MCF 10A (cell line): ENCODE results near the gene CHRNA4. TPM values are rescaled to one million over a fixed set of nuclear protein-coding genes. Genes with fewer than 3 reads are reported as not detected.

ENCODE experiments used
- BruUV-seq: library from RNA; stranded (reverse); fragments of 400-500 nt; replicated peaks from 2 replicates; lab custom pipeline; 2021; lab: Mats Ljungman, UMichigan
- CTCF ChIA-PET: fragments of 300-600 bp; sonication (Branson Sonifier 250); formaldehyde crosslinking; extraction: SDS; loops from one replicate; lab custom pipeline; 2021; ENCODE audit warnings: antibody characterized with exemption, inconsistent platforms; lab: Yijun Ruan, JAX
- POLR2A ChIA-PET: fragments of 300-600, 350-650 bp; sonication (Branson Sonifier 250); formaldehyde crosslinking; extraction: SDS; loops from one replicate; lab custom pipeline; 2020; ENCODE audit warnings: antibody characterized with exemption, inconsistent platforms; lab: Yijun Ruan, JAX
- DNase-seq: peaks from one replicate; pipeline ENCODE4 v3.0.0-alpha.2; 2018; ENCODE audit not compliant: unreplicated experiment
- H3K27ac Mint-ChIP-seq: one replicate; pipeline ENCODE4 v1.8.0; 2022; ENCODE audit warnings: mild to moderate bottlenecking, low read depth, mixed read lengths; ENCODE audit not compliant: unreplicated experiment
- H3K27me3 Mint-ChIP-seq: one replicate; pipeline ENCODE4 v1.8.0; 2022; ENCODE audit warnings: mixed read lengths; ENCODE audit not compliant: insufficient read depth, unreplicated experiment
- H3K36me3 Mint-ChIP-seq: one replicate; pipeline ENCODE4 v1.8.0; 2022; ENCODE audit warnings: mild to moderate bottlenecking, moderate library complexity, mixed read lengths; ENCODE audit not compliant: insufficient read depth, unreplicated experiment
- H3K4me1 Mint-ChIP-seq: one replicate; pipeline ENCODE4 v1.8.0; 2022; ENCODE audit warnings: mixed read lengths; ENCODE audit not compliant: insufficient read depth, unreplicated experiment
- H3K4me3 Mint-ChIP-seq: one replicate; pipeline ENCODE4 v1.8.0; 2022; ENCODE audit warnings: mild to moderate bottlenecking, moderate library complexity, mixed read lengths; ENCODE audit not compliant: unreplicated experiment
- H3K9me3 Mint-ChIP-seq: one replicate; pipeline ENCODE4 v1.8.0; 2022; ENCODE audit warnings: mixed read lengths; ENCODE audit not compliant: unreplicated experiment
- CTCF ChIP-seq: fragments of 200-600 bp; IDR thresholded peaks from one replicate; pipeline ENCODE4 v1.8.0; 2022; ENCODE audit warnings: antibody characterized with exemption, mild to moderate bottlenecking; ENCODE audit not compliant: unreplicated experiment
- intact Hi-C: fragments of 100-400 bp; cut with micrococcal nuclease; formaldehyde crosslinking; loops from 2 replicates; pipeline ENCODE4 v1.14.1; 2022
- total RNA-seq: library from RNA; stranded (reverse); gene quantifications from 2 replicates; pipeline ENCODE4 v1.2.3, GENCODE V29; 2022

CHRNA4 gene
- total RNA-seq, 1 experiment from 2014 or later: not detected

DNA sequence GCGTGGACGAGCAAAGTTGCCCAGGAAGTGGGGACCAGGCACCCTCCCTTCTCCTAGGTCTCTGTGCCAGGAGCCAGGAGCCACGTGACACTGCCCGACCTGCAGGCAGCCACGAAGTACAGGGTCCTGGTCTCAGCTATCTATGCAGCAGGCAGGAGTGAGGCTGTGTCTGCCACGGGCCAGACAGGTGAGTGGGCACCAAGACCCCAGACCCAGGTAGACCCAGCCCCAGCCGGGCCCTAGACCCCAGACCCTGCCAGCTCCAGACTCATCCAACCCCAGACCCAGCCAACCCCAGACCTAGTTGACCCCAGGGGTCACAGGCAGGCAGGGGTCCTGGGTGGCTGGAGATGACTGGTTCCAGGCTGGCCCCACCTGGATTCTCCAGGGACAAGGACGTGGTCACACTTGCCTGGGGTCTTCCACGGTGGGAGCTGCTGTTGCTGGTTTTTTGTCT, 47.1 kb downstream of the CHRNA4 start:
- CTCF ChIA-PET: interaction anchor here (0.6 to 1.6 kb wide), 3 partner anchors 65 to 90 kb away, joined by 3 to 5 read pairs (median 3); no protein-coding TSS in a partner anchor
- H3K4me3 Mint-ChIP-seq: no peak overlapping the region
- intact Hi-C loops: no loop called here
- H3K27ac Mint-ChIP-seq: no peak overlapping the region
- H3K27me3 Mint-ChIP-seq: no peaks in the 10 kb centered on the region
- no peaks in the 10 kb centered on the region for H3K36me3 Mint-ChIP-seq
- POLR2A ChIA-PET: interaction anchor here (0.6 kb wide), 1 partner anchor 742 kb away, joined by 3 read pairs; no protein-coding TSS in a partner anchor
- H3K9me3 Mint-ChIP-seq: no peaks in the 10 kb centered on the region
- no TSS peak for BruUV-seq
- TF ChIP-seq CTCF: no peak
- no peak for DNase-seq
- H3K4me1 Mint-ChIP-seq: no peaks in the 10 kb centered on the region

DNA sequence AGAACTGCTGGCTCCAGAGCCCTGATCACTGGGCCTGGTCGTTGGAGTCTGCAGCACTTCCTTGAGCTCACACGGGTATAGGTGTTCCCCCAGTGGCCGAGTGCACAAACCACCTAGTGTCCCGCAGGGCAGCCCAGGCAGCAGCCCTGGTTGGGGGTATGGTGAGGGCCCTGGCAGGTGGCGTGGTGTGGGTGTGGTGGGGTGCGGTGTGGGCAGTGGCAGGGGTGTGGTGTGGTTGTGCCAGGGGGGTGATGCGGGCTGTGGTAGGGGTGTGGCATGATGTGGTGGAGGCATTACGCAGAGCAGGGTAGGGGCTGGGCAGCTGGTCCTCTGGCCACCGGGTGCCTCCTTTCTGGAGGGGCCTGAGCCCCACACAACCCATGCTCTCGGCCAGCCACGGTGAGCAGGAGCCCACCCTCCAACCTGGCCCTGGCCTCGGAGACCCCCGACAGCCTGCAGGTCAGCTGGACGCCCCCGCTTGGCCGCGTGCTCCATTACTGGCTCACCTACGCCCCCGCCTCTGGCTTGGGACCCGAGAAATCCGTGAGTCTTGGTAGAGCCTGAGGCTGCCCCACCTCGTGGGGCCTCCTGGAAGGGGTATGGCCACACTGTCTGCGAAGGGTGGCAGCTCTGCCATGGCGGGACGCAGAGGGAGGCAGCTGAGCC, 47.7 kb downstream of the CHRNA4 start:
- CTCF ChIA-PET: interaction anchor here (0.6 to 1.6 kb wide), 5 partner anchors 66 to 471 kb away, joined by 3 to 8 read pairs (median 4); no protein-coding TSS in a partner anchor
- H3K4me3 Mint-ChIP-seq: no peak overlapping the region
- no peak for DNase-seq
- no peaks in the 10 kb centered on the region for H3K4me1 Mint-ChIP-seq
- no peak overlapping the region for H3K27ac Mint-ChIP-seq
- no TSS peak for BruUV-seq
- TF ChIP-seq CTCF: no peak
- no peaks in the 10 kb centered on the region for H3K27me3 Mint-ChIP-seq
- POLR2A ChIA-PET: interaction anchor here (0.6 kb wide), 1 partner anchor 742 kb away, joined by 3 read pairs; no protein-coding TSS in a partner anchor
- H3K9me3 Mint-ChIP-seq: no peaks in the 10 kb centered on the region
- no peaks in the 10 kb centered on the region for H3K36me3 Mint-ChIP-seq
- intact Hi-C loops: no loop called here

DNA sequence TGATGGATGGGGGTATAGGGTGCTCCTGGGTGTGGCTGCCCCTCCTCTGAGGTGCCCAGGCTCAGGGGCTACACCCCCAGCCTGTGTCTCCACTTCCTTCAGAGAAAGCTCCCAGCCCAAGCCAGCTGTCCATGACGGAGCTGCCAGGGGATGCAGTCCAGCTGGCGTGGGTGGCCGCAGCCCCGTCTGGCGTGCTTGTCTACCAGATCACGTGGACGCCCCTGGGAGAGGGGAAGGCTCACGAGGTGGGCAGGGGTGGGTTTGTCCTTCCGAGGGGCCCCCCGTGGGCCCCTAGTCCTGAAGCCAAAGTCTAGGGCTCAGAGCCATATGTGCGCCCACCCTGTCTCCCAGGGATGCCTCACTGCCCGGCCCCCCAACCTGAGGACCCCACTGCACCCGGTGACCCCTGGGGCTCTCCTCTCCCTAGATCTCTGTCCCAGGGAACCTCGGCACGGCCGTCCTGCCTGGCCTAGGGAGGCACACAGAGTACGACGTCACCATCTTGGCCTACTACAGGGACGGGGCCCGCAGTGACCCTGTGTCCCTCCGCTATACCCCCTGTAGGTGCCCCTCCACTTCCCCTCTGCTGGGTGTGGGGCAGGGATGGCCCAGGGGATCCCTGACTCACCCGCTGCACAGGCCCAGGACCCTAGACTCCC, 48.3 kb downstream of the CHRNA4 start:
- intact Hi-C loops: no loop called here
- no peak for DNase-seq
- no peaks in the 10 kb centered on the region for H3K9me3 Mint-ChIP-seq
- no peak for TF ChIP-seq CTCF
- H3K4me1 Mint-ChIP-seq: no peaks in the 10 kb centered on the region
- no peak overlapping the region for H3K4me3 Mint-ChIP-seq
- POLR2A ChIA-PET: no interaction called here
- no peaks in the 10 kb centered on the region for H3K36me3 Mint-ChIP-seq
- H3K27me3 Mint-ChIP-seq: no peaks in the 10 kb centered on the region
- CTCF ChIA-PET: interaction anchor here (0.6 to 1.6 kb wide), 3 partner anchors 69 to 472 kb away, joined by 4 to 8 read pairs (median 5); no protein-coding TSS in a partner anchor
- H3K27ac Mint-ChIP-seq: no peak overlapping the region
- BruUV-seq: no TSS peak

DNA sequence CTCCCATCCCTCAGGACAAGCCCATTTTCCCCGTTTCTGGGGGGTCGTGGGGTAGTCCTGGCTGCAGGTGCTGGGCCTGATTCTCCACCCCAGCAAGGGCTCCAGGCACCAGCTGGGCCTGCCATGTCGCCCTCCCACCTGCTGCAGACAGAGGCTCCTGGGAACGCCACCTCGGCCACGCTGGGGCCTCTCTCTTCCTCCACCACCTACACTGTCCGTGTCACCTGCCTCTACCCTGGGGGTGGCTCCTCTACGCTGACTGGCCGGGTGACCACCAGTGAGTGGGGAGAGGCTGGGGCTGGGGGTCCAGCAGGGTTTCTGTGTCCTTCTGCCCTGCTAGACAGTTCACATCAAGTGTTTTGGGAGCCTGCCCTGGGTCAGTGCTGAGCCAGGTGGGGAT, 48.9 kb downstream of the CHRNA4 start:
- Mint-ChIP-seq H3K4me3 (no peak overlapping the region), H3K36me3 (no peaks in the 10 kb centered on the region), H3K9me3 (no peaks in the 10 kb centered on the region), H3K27me3 (no peaks in the 10 kb centered on the region), H3K27ac (no peak overlapping the region), H3K4me1 (no peaks in the 10 kb centered on the region)
- no peak for DNase-seq
- intact Hi-C loops: no loop called here
- ChIA-PET POLR2A (no interaction called here), CTCF (interaction anchor here (1.0 kb wide), 1 partner anchor 89 kb away, joined by 8 read pairs; no protein-coding TSS in a partner anchor)
- no peak for TF ChIP-seq CTCF
- BruUV-seq: no TSS peak
